DOHH2 (cell line): ENCODE results near the gene ZSCAN4.

Experiments
- H3F3A ChIP-seq: fragments of 200-600 bp; sonication (generic), shearing (Covaris generic); 2 replicates; pipeline ENCODE4 v1.6.0; 2016; ENCODE audit warnings: antibody characterized with exemption, mild to moderate bottlenecking; ENCODE audit not compliant: control insufficient read depth, insufficient read depth
- H3K27ac ChIP-seq: fragments of 200-600 bp; sonication (generic); 2 replicates; pipeline ENCODE4 v1.5.1; 2014; ENCODE audit warnings: low read depth, mild to moderate bottlenecking, low read length, moderate library complexity
- H3K27me3 ChIP-seq: fragments of 200-600 bp; sonication (generic); 2 replicates; pipeline ENCODE4 v1.6.1; 2014; ENCODE audit warnings: mild to moderate bottlenecking, low read length, mixed read lengths; ENCODE audit not compliant: control insufficient read depth
- H3K36me3 ChIP-seq: fragments of 200-600 bp; sonication (generic); 2 replicates; pipeline ENCODE4 v1.6.1; 2014; ENCODE audit warnings: mild to moderate bottlenecking, low read length, moderate library complexity, mixed read lengths; ENCODE audit not compliant: control insufficient read depth
- H3K4me1 ChIP-seq: fragments of 200-600 bp; sonication (generic); 2 replicates; pipeline ENCODE4 v1.6.1; 2014; ENCODE audit warnings: mild to moderate bottlenecking, low read length, mixed read lengths; ENCODE audit not compliant: control insufficient read depth
- H3K4me2 ChIP-seq: fragments of 200-600 bp; sonication (generic); 2 replicates; pipeline ENCODE4 v1.6.0; 2014; ENCODE audit warnings: mild to moderate bottlenecking, low read length, moderate library complexity
- H3K4me3 ChIP-seq: fragments of 200-600 bp; sonication (generic); 2 replicates; pipeline ENCODE4 v1.5.1; 2014; ENCODE audit warnings: mild to moderate bottlenecking, low read length, mixed read lengths
- H3K79me2 ChIP-seq: fragments of 200-600 bp; sonication (generic); 2 replicates; pipeline ENCODE4 v1.6.1; 2014; ENCODE audit warnings: mild to moderate bottlenecking, low read length, mixed read lengths; ENCODE audit not compliant: control insufficient read depth
- H3K9me2 ChIP-seq: fragments of 200-600 bp; sonication (generic); replicated peaks from 2 replicates; pipeline ENCODE4 v1.6.1; 2014; ENCODE audit warnings: mild to moderate bottlenecking, low read length, mixed read lengths; ENCODE audit not compliant: control insufficient read depth
- H3K9me3 ChIP-seq: fragments of 200-600 bp; sonication (generic); 2 replicates; pipeline ENCODE4 v1.6.1; 2014; ENCODE audit warnings: antibody characterized with exemption, low read length, mixed read lengths; ENCODE audit not compliant: control insufficient read depth, insufficient read depth
- H4K20me1 ChIP-seq: fragments of 200-600 bp; sonication (generic); 2 replicates; pipeline ENCODE4 v1.6.0; 2014; ENCODE audit warnings: low read depth, mild to moderate bottlenecking, antibody characterized with exemption, low read length, moderate library complexity; ENCODE audit not compliant: control insufficient read depth, insufficient read depth
- CTCF ChIP-seq: fragments of 200-600 bp; sonication (generic); IDR thresholded peaks from one replicate; pipeline ENCODE4 v1.5.1; 2014; ENCODE audit warnings: antibody characterized with exemption, mild to moderate bottlenecking, low read depth, low read length; ENCODE audit not compliant: poor library complexity, severe bottlenecking
- EZH2phosphoT487 ChIP-seq: fragments of 200-600 bp; sonication (generic); IDR thresholded peaks from 2 replicates; pipeline ENCODE4 v1.6.1; 2017; ENCODE audit warnings: borderline replicate concordance, mild to moderate bottlenecking, antibody characterized with exemption, low read length, moderate library complexity, mixed read lengths

ZSCAN4 gene

GRCh38 chr19:57641715-57642234 is 27.0 kb upstream of the ZSCAN4 start:
- Histone ChIP-seq H3K27ac (no peak overlapping the region), H3K4me1 (no peaks in the 10 kb centered on the region), H3K9me2 (no peaks in the 10 kb centered on the region), H3K79me2 (no peaks in the 10 kb centered on the region), H4K20me1 (no peaks in the 10 kb centered on the region), H3K9me3 (peaks cover 32% of the 10 kb centered on the region), H3K4me2 (no peak overlapping the region), H3K27me3 (no peaks in the 10 kb centered on the region), H3K36me3 (peaks cover 21% of the 10 kb centered on the region), H3F3A (no peaks in the 10 kb centered on the region), H3K4me3 (no peak overlapping the region)
- TF ChIP-seq CTCF (no peak), EZH2phosphoT487 (no peak)

GRCh38 chr19:57642396-57643046 is 26.2 kb upstream of the ZSCAN4 start:
- Histone ChIP-seq H3K4me2 (no peak overlapping the region), H3K79me2 (no peaks in the 10 kb centered on the region), H3F3A (no peaks in the 10 kb centered on the region), H3K9me2 (no peaks in the 10 kb centered on the region), H3K27me3 (no peaks in the 10 kb centered on the region), H3K4me1 (no peaks in the 10 kb centered on the region), H3K36me3 (peaks cover 21% of the 10 kb centered on the region), H3K4me3 (no peak overlapping the region), H4K20me1 (no peaks in the 10 kb centered on the region), H3K27ac (no peak overlapping the region), H3K9me3 (peaks cover 25% of the 10 kb centered on the region)
- TF ChIP-seq CTCF (no peak), EZH2phosphoT487 (no peak)

GRCh38 chr19:57643734-57644133 is 25.0 kb upstream of the ZSCAN4 start:
- no peaks in the 10 kb centered on the region for H3K79me2 ChIP-seq
- peaks cover 22% of the 10 kb centered on the region for H3K9me3 ChIP-seq
- no peaks in the 10 kb centered on the region for H3K27me3 ChIP-seq
- no peak overlapping the region for H3K4me2 ChIP-seq
- H3F3A ChIP-seq, result no peaks in the 10 kb centered on the region
- H3K4me3 ChIP-seq, result no peak overlapping the region
- no peaks in the 10 kb centered on the region for H4K20me1 ChIP-seq
- H3K27ac ChIP-seq, result no peak overlapping the region
- TF ChIP-seq EZH2phosphoT487 (no peak), CTCF (no peak)
- peaks cover 21% of the 10 kb centered on the region for H3K36me3 ChIP-seq
- H3K4me1 ChIP-seq, result no peaks in the 10 kb centered on the region
- H3K9me2 ChIP-seq, result no peaks in the 10 kb centered on the region
